Measurements from ENCODE around the gene PTPN23. TPM values are rescaled to one million over a fixed set of nuclear protein-coding genes. Genes with fewer than 3 reads are reported as not detected.
A peak's percentile ranks its signal among the peaks of the same experiment; 100 is the strongest.
"Not testable (repeated sequence)": the region's sequence is repeated elsewhere in the genome, so short reads cannot be mapped to it uniquely, and the experiment has no call there.

Gene PTPN23
- total and polyA plus RNA-seq, 8 donors: 8.6 to 120 (median 27.6) TPM

DNA sequence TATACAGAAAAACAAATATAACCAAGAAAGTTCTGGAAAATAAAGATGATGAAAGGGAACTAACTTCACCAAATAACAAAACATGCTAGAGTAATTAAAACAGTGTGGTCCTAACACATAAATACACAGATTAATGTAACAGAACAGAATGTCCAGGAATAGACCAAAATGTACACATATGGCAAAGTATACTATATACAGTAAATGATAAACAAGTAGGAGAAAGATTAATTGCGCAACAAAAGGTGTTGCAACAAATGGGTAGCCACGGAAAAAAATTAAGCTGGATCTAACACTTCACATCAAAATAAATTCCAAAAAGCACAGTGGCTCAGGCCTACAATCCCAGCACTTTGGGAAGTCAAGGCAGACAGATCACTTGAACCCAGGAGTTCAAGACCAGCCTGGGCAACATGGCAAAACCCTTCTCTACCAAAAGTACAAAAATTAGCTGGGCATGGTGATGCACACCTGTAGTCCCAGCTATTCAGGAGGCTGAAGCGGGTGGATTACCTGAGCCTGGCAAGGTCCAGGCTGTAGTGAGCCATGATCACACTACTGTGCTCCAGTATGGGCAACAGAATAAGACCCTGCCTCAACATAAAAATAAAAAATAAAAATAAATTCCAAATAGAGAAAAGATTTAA, 75.1 kb downstream of the PTPN23 start:
- H3K36me3 ChIP-seq: no peaks in the 10 kb centered on the region
- no peak overlapping the region for H3K4me3 ChIP-seq
- H3K27me3 ChIP-seq: no peaks in the 10 kb centered on the region
- DNase-seq: no peak
- intact Hi-C loops (cut with DNase I; ENCODE audit: low total_unique reads): no loop called here
- TF ChIP-seq, protein P1, sequence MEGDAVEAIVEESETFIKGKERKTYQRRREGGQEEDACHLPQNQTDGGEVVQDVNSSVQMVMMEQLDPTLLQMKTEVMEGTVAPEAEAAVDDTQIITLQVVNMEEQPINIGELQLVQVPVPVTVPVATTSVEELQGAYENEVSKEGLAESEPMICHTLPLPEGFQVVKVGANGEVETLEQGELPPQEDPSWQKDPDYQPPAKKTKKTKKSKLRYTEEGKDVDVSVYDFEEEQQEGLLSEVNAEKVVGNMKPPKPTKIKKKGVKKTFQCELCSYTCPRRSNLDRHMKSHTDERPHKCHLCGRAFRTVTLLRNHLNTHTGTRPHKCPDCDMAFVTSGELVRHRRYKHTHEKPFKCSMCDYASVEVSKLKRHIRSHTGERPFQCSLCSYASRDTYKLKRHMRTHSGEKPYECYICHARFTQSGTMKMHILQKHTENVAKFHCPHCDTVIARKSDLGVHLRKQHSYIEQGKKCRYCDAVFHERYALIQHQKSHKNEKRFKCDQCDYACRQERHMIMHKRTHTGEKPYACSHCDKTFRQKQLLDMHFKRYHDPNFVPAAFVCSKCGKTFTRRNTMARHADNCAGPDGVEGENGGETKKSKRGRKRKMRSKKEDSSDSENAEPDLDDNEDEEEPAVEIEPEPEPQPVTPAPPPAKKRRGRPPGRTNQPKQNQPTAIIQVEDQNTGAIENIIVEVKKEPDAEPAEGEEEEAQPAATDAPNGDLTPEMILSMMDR (IDR thresholded peaks at IDR 0.05): no peak
- TF ChIP-seq EP300 (IDR thresholded peaks at IDR 0.05): no peak
- no peak for TF ChIP-seq POLR2A (IDR thresholded peaks at IDR 0.05)
- no peak for TF ChIP-seq POLR2AphosphoS5 (IDR thresholded peaks at IDR 0.05)
- peaks cover 5 to 33% (median 16%) of the 10 kb centered on the region in 4 donors for H3K4me1 ChIP-seq
- H3K27ac ChIP-seq: peak overlapping the region in 2 of 5 donors; percentile 3 to 43
- H3K9me3 ChIP-seq: peaks cover 0 to 9% (median 2%) of the 10 kb centered on the region in 4 donors
- WGBS, 5 donors: 67 to 73% (median 72%) methylated on average over 3 of the region's 3 CpGs

DNA sequence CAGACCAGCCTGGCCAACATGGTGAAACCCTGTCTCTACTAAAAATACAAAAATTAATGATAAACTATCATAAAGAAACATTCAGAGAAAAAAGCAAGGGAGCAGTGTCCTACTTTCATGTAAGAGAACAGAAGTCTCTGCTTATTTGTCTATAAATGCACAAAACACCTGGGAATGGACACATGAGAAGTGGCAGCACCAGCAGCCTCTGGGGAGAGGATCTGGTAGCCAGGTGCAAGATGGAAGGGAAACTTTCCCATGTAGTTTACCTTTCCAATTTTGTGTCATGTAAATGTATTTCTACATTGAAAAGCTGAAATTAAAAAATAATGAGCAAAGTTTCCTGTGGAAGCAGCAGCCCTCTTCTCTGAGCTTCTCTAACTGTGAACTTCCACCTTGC, 76.2 kb downstream of the PTPN23 start:
- no peak for DNase-seq
- Histone ChIP-seq H3K4me1 (peaks cover 5 to 37% (median 20%) of the 10 kb centered on the region in 4 donors), H3K27me3 (no peaks in the 10 kb centered on the region), H3K36me3 (no peaks in the 10 kb centered on the region), H3K9me3 (peaks cover 0 to 9% (median 2%) of the 10 kb centered on the region in 4 donors), H3K27ac (no peak overlapping the region), H3K4me3 (no peak overlapping the region)
- intact Hi-C loops (cut with DNase I; ENCODE audit: low total_unique reads): no loop called here
- TF ChIP-seq POLR2AphosphoS5 (IDR thresholded peaks at IDR 0.05) (no peak), POLR2A (IDR thresholded peaks at IDR 0.05) (no peak), EP300 (IDR thresholded peaks at IDR 0.05) (no peak)
- TF ChIP-seq, protein P1 (IDR thresholded peaks at IDR 0.05): no peak

DNA sequence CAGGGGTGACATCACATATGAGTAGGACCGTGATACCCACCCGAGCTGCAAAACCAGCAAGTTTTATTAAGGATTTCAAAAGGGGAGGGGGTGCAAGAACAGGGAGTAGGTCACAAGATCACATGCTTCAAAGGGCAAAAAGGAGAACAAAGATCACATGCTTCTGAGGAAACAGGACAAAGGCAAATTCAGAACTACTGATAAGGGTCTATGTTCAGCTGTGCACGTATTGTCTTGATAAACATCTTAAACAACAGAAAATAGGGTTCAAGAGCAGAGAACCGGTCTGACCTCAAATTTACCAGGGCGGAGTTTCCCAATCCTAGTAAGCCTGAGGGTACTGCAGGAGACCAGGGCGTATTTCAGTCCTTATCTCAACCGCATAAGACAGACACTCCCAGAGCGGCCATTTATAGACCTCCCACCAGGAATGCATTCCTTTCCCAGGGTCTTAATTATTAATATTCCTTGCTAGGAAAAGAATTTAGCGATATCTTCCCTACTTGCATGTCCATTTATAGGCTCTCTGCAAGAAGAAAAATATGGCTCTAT, 78.8 kb downstream of the PTPN23 start:
- intact Hi-C loops (cut with DNase I; ENCODE audit: low total_unique reads); H3K9me3 ChIP-seq; DNase-seq; H3K27ac ChIP-seq; H3K4me3 ChIP-seq; H3K27me3 ChIP-seq; H3K36me3 ChIP-seq: not testable (repeated sequence)
- peaks cover 7 to 48% (median 26%) of the 10 kb centered on the region in 4 donors for H3K4me1 ChIP-seq
- WGBS, 5 donors: 78 to 85% (median 82%) methylated on average over 9 of the region's 9 CpGs

Other genes starting within 250 kb of the PTPN23 start
- gene SETD2, start 216.9 kb upstream of the PTPN23 start, total RNA-seq: 10 to 100 TPM; 55.4 to 96.2 (median 84.3) TPM
- 10 to 100 TPM in 1 of 3 donors, 1 to 10 TPM in 2; 9.3 to 10.7 (median 10.0) TPM for gene SETD2, start 216.9 kb upstream of the PTPN23 start, polyA plus RNA-seq
- 10 to 100 TPM in 1 of 5 donors, 1 to 10 TPM in 2, under 1 TPM in 1, not detected in 1; under 0.01 to 46.3 (median 7.3) TPM for gene KIF9, start 98.2 kb upstream of the PTPN23 start, total RNA-seq
- gene KIF9, start 98.2 kb upstream of the PTPN23 start, polyA plus RNA-seq: 10 to 100 TPM; 12.8 to 15.1 (median 13.0) TPM
- gene KLHL18, start 98.1 kb upstream of the PTPN23 start, total RNA-seq: 10 to 100 TPM; 10.6 to 29.8 (median 25.8) TPM
- 10 to 100 TPM in 2 of 3 donors, 1 to 10 TPM in 1; 7.6 to 21.0 (median 14.2) TPM for gene KLHL18, start 98.1 kb upstream of the PTPN23 start, polyA plus RNA-seq
- gene SCAP, start 94.9 kb downstream of the PTPN23 start, total RNA-seq: 100 to 1,000 TPM in 1 of 5 donors, 10 to 100 TPM in 4; 44.9 to 223 (median 56.2) TPM
- 10 to 100 TPM; 15.6 to 30.3 (median 24.0) TPM for gene SCAP, start 94.9 kb downstream of the PTPN23 start, polyA plus RNA-seq
- gene ELP6, start 132.7 kb downstream of the PTPN23 start, total RNA-seq: 10 to 100 TPM in 2 of 5 donors, 1 to 10 TPM in 2, not detected in 1; 6.2 to 18.0 (median 11.7) TPM
- gene ELP6, start 132.7 kb downstream of the PTPN23 start, polyA plus RNA-seq: 10 to 100 TPM; 24.7 to 28.3 (median 25.7) TPM
- gene CSPG5, start 197.8 kb downstream of the PTPN23 start, total RNA-seq: 1 to 10 TPM in 1 of 5 donors, under 1 TPM in 2, not detected in 2; under 0.01 to 3.8 (median 0.73) TPM
- under 1 TPM in 2 of 3 donors, not detected in 1; 0.19 to 0.35 TPM for gene CSPG5, start 197.8 kb downstream of the PTPN23 start, polyA plus RNA-seq